ENCODE data around the gene LIN28B. TPM values are rescaled to one million over a fixed set of nuclear protein-coding genes. Genes with fewer than 3 reads are reported as not detected.
A peak's percentile ranks its signal among the peaks of the same experiment; 100 is the strongest.

Gene LIN28B
- total and polyA plus RNA-seq, 2 of the 4 experiments (the other 2 are of a cell fraction), result not detected

GRCh38 chr6:105051941-105052471 is 95.1 kb downstream of the LIN28B start:
- no peaks in the 10 kb centered on the region for H3K9me1 ChIP-seq (ENCODE audit: insufficient read depth, low read length)
- no peak overlapping the region for H3K4me3 ChIP-seq (ENCODE audit: insufficient read depth, low read depth, low read length)
- BruUV-seq (replicated peaks), result no TSS peak
- no peaks in the 10 kb centered on the region for H3K4me1 ChIP-seq (ENCODE audit: control insufficient read depth, insufficient read depth, low read length)
- H3K9me3 ChIP-seq (ENCODE audit: control insufficient read depth, insufficient read depth, low read length), result no peaks in the 10 kb centered on the region
- H3K4ac ChIP-seq (ENCODE audit: low read depth, low read length), result no peak overlapping the region
- H4K8ac ChIP-seq (ENCODE audit: low read depth in 2 of 2, low read length in 2 of 2), result no peak overlapping the region
- H3K27ac ChIP-seq (ENCODE audit: insufficient read depth, low read length), result no peak overlapping the region
- ATAC-seq (ENCODE audit: low read depth), result no peak
- peaks cover 2% of the 10 kb centered on the region; the same call in 1 of the 2 replicates for H3K27me3 ChIP-seq (ENCODE audit: control insufficient read depth, insufficient read depth, low read length)
- H2BK5ac ChIP-seq (ENCODE audit: low read depth, low read length, poor library complexity, severe bottlenecking), result no peak overlapping the region
- no peaks in the 10 kb centered on the region for H3K36me3 ChIP-seq (ENCODE audit: control insufficient read depth, insufficient read depth, low read length)
- no peaks in the 10 kb centered on the region for H3K79me1 ChIP-seq (ENCODE audit: low read depth in 1 of 2, low read length in 2 of 2)
- no peak overlapping the region for H2AK9ac ChIP-seq (replicated peaks; ENCODE audit: low read depth, low read length, poor library complexity)
- no peak overlapping the region for H2BK20ac ChIP-seq (ENCODE audit: low read depth, low read length)
- no peak overlapping the region for H2BK120ac ChIP-seq (ENCODE audit: low read depth, low read length)
- no peak overlapping the region for H3K56ac ChIP-seq (ENCODE audit: extremely low read depth, insufficient read depth, low read length)
- TF ChIP-seq, protein P1, sequence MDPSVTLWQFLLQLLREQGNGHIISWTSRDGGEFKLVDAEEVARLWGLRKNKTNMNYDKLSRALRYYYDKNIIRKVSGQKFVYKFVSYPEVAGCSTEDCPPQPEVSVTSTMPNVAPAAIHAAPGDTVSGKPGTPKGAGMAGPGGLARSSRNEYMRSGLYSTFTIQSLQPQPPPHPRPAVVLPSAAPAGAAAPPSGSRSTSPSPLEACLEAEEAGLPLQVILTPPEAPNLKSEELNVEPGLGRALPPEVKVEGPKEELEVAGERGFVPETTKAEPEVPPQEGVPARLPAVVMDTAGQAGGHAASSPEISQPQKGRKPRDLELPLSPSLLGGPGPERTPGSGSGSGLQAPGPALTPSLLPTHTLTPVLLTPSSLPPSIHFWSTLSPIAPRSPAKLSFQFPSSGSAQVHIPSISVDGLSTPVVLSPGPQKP (IDR thresholded peaks at IDR 0.05; ENCODE audit: borderline replicate concordance, low read depth, low read length), result no peak
- no peak for TF ChIP-seq FOS (IDR thresholded peaks at IDR 0.05; ENCODE audit: low read depth, low read length)
- TF ChIP-seq USF2 (IDR thresholded peaks at IDR 0.05; ENCODE audit: low read depth, low read length), result no peak
- no peak for TF ChIP-seq BHLHE40 (IDR thresholded peaks at IDR 0.05; ENCODE audit: low read depth, low read length)
- no peak for TF ChIP-seq MAFK (IDR thresholded peaks at IDR 0.05; ENCODE audit: low read depth, low read length)
- TF ChIP-seq CEBPB (IDR thresholded peaks at IDR 0.05; ENCODE audit: low read depth, low read length), result no peak
- TF ChIP-seq RFX5 (IDR thresholded peaks at IDR 0.05; ENCODE audit: low read depth, low read length), result no peak
- TF ChIP-seq RCOR1 (IDR thresholded peaks at IDR 0.05; ENCODE audit: insufficient replicate concordance, low read length), result no peak
- no peak for TF ChIP-seq NFE2L2 (IDR thresholded peaks at IDR 0.05; ENCODE audit: low read depth, low read length)
- no peak for TF ChIP-seq MXI1 (IDR thresholded peaks at IDR 0.05; ENCODE audit: borderline replicate concordance, low read depth, low read length)
- TF ChIP-seq POLR2A (IDR thresholded peaks at IDR 0.05; ENCODE audit: low read depth, low read length), result no peak
- TF ChIP-seq RAD21 (IDR thresholded peaks at IDR 0.05; ENCODE audit: low read length), result no peak
- TF ChIP-seq MAZ (IDR thresholded peaks at IDR 0.05; ENCODE audit: borderline replicate concordance, low read depth, low read length), result no peak
- TF ChIP-seq CHD1 (IDR thresholded peaks at IDR 0.05; ENCODE audit: low read depth, low read length), result no peak
- no peak for TF ChIP-seq CTCF (conservative IDR thresholded peaks at IDR 0.05; ENCODE audit: low read depth, low read length)
- TF ChIP-seq SMC3 (IDR thresholded peaks at IDR 0.05; ENCODE audit: low read depth, low read length), result no peak
- H3K23ac ChIP-seq (ENCODE audit: low read depth, low read length), result no peak overlapping the region
- H2AFZ ChIP-seq (replicated peaks; ENCODE audit: low read length, poor library complexity), result no peak overlapping the region
- intact Hi-C loops (cut with micrococcal nuclease), result no loop called here
- ChIA-PET CTCF (no interaction called here), POLR2A (ENCODE audit: unreplicated experiment) (no interaction called here)
- no peak overlapping the region for H3K4me2 ChIP-seq (ENCODE audit: low read depth, low read length)
- WGBS, 2 experiments (ENCODE audit: extremely low coverage in 2 of 2, insufficient read length in 1 of 2), result 70% methylated on average over 1 of the region's 3 CpGs; no CpG with 5 or more reads in 1 of the 2 experiments
- in situ Hi-C loops (cut with MboI; ENCODE audit: low sequenced_read_pairs), result no loop called here
- no peak overlapping the region for H2BK15ac ChIP-seq (ENCODE audit: low read depth, low read length)
- H2AK5ac ChIP-seq (ENCODE audit: low read depth, low read length), result no peak overlapping the region
- dilution Hi-C loops (cut with HindIII; ENCODE audit: low sequenced_read_pairs, unreplicated experiment), result no loop called here
- H3K18ac ChIP-seq (ENCODE audit: low read depth, low read length), result no peak overlapping the region; the same call in 1 of the 2 replicates
- H3K14ac ChIP-seq (replicated peaks; ENCODE audit: low read depth, low read length), result no peak overlapping the region
- H4K5ac ChIP-seq (ENCODE audit: low read depth, low read length), result no peak overlapping the region
- no peak overlapping the region for H4K91ac ChIP-seq (ENCODE audit: insufficient read depth, low read depth, low read length)
- DNase-seq, result peak; percentile 10
- no peak overlapping the region for H3K9ac ChIP-seq (ENCODE audit: low read depth, low read length)
- H4K20me1 ChIP-seq (ENCODE audit: insufficient read depth, low read length), result no peaks in the 10 kb centered on the region
